ENCODE data around the gene SLC1A4. TPM values are rescaled to one million over a fixed set of nuclear protein-coding genes. Genes with fewer than 3 reads are reported as not detected.

SLC1A4 gene
- total RNA-seq, 2 donors from 2014 or later: 8.0 to 44.3 TPM

- H3K27ac Mint-ChIP-seq: no peak overlapping the region
- H3K4me3 Mint-ChIP-seq: no peak overlapping the region
- H3K27me3 Mint-ChIP-seq: peaks cover 4% of the 10 kb centered on the region
- peaks cover 31% of the 10 kb centered on the region for H3K4me1 Mint-ChIP-seq
- peak; percentile 5 for ATAC-seq (replicated peaks)
- H3K36me3 Mint-ChIP-seq (ENCODE audit: low read depth): no peaks in the 10 kb centered on the region
- H3K9me3 Mint-ChIP-seq: peaks cover 5% of the 10 kb centered on the region
Observed at GRCh38 chr2:65053199-65053598, 64.0 kb downstream of the SLC1A4 start.

GRCh38 chr2:65054749-65055421 is 65.7 kb downstream of the SLC1A4 start:
- Mint-ChIP-seq H3K4me3 (peak overlapping the region; percentile 94), H3K36me3 (ENCODE audit: low read depth) (no peaks in the 10 kb centered on the region), H3K27me3 (no peaks in the 10 kb centered on the region)

DNA sequence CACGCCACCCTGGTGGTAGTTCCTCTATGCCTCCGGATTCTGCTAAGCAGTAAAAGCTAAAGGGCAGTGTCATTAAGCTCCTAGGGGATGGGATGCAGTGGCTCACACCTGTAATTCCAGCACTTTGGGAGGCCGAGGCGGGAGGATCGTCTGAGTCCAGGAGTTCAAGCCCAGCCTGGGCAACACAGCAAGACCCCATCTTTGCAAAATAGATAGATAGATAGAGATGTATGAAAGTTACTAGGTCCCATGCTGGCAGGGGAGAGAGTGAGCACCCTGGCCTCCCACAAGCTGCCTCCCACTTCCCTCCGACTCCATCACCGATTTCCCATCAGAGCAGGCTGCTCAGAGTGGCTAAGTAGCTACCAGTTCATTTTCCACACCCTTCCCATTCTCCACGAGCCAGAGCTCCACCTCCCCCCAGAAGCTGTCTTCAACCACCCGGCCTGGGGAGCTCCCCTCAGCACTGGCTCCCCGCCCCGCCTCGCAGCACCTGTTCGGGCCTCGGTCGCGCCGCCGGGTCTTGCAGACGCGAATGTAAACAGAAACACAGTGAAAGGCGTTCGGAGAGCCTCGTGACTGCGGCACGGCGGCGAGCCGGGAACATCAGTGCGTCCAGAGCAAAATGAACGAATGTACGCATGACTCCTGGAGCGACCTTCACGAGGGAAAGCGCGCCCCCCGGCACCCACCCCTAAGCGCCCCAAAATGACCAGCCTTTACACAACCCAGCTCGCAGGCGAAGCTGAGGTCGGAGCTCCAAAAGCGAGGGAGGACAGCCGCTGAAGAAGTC is 66.4 kb downstream of the SLC1A4 start:
- Mint-ChIP-seq H3K4me1 (peaks cover 31% of the 10 kb centered on the region), H3K9me3 (no peaks in the 10 kb centered on the region), H3K27me3 (no peaks in the 10 kb centered on the region), H3K4me3 (peak overlapping the region; percentile 94), H3K36me3 (ENCODE audit: low read depth) (no peaks in the 10 kb centered on the region), H3K27ac (peak overlapping the region; percentile 33)
- peak; percentile 24 for ATAC-seq (replicated peaks)

More at GRCh38 chr2:65054749-65055421, 65.7 kb downstream of the SLC1A4 start:
- no peak for ATAC-seq (replicated peaks)
- peaks cover 31% of the 10 kb centered on the region for H3K4me1 Mint-ChIP-seq
- H3K27ac Mint-ChIP-seq: no peak overlapping the region
- H3K9me3 Mint-ChIP-seq: no peaks in the 10 kb centered on the region

GRCh38 chr2:65056215-65057053 is 67.2 kb downstream of the SLC1A4 start, which contains the start of gene CEP68:
CEP68 (plus strand) TSS chr2:65056416; CDS start chr2:65069445, 13,029 bp downstream.
- Mint-ChIP-seq H3K4me3 (peak within 1 kb of the TSS; percentile 94), H3K27ac (peak within 1 kb of the TSS; percentile 85), H3K36me3 (ENCODE audit: low read depth) (no peaks in the 10 kb centered on the region), H3K27me3 (no peaks in the 10 kb centered on the region), H3K4me1 (peaks cover 31% of the 10 kb centered on the region), H3K9me3 (no peaks in the 10 kb centered on the region)
- peak; percentile 96 for ATAC-seq (replicated peaks)

DNA sequence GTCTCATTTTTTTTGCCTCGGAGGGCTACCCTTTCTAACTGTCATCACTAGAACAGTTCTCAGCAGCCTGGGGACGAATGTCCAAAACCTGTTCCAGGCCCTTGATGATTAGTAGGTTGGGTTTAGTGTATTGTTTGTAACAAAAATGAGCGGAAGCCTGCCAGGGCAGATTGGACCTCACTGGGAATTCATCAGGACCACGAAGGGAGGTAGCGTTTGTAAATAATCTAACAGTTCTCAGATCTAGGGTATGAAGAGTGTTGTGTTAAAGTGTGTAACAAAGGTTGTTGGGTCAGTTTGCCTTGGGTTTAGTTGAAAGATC is 67.8 kb downstream of the SLC1A4 start:
- no peak for ATAC-seq (replicated peaks)
- Mint-ChIP-seq H3K4me1 (peaks cover 31% of the 10 kb centered on the region), H3K4me3 (peak overlapping the region; percentile 94), H3K9me3 (no peaks in the 10 kb centered on the region), H3K27me3 (no peaks in the 10 kb centered on the region), H3K27ac (peak overlapping the region; percentile 85), H3K36me3 (ENCODE audit: low read depth) (no peaks in the 10 kb centered on the region)

DNA sequence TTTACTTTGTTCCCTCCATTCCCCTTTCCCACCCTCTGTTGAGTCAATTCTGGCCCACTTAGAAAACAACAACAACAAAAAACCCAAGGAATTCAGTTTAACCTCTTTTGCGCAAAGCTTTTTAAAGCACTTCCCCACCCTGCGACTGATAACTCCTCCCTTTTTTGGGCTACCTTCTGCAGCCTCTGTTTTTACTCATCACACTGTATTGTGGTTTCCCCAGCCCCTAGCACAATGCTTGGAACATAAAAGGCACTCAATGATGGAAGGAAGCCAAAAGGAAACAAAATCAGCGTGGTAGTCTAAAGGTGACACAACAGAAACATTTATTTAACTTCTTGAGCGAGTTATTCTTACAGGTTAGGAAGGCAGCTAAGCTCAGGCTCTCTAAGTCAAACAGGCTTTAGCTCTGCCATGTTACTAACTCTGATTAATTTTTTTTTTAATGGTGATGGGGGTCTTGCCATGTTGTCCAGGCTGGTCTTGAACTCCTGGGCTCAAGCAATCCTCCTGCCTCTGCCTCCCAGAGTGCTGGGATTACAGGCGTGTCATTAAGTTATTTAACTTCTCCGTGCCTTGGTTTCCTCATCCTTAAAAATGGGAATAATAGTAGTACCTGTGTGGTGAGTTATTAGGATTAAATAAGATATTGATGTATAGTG is 68.3 kb downstream of the SLC1A4 start:
- no peaks in the 10 kb centered on the region for H3K36me3 Mint-ChIP-seq (ENCODE audit: low read depth)
- H3K27ac Mint-ChIP-seq: peak overlapping the region; percentile 85
- ATAC-seq (replicated peaks): peak; percentile 61
- no peaks in the 10 kb centered on the region for H3K9me3 Mint-ChIP-seq
- H3K27me3 Mint-ChIP-seq: no peaks in the 10 kb centered on the region
- H3K4me3 Mint-ChIP-seq: peak overlapping the region; percentile 94
- peaks cover 31% of the 10 kb centered on the region for H3K4me1 Mint-ChIP-seq

DNA sequence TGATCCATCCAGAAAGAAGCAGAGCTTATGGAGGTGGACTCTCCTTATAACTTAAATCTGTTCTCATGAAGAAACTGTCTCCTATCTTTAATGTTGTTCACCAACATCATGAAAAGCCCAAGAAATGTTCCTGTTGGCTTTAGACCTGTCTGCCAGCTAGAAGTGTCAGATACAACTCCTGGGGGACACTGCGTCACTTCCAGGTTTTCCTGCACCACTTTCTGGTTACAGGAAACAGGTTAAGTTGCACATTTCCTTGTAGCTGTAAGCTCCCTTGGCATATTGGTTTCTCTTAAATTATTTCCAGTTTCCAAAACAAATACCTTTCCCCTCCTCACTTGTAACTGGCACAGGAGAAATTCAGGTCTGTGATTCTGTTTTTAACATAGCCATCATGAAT is 69.9 kb downstream of the SLC1A4 start:
- Mint-ChIP-seq H3K4me3 (peak overlapping the region; percentile 94), H3K9me3 (no peaks in the 10 kb centered on the region), H3K36me3 (ENCODE audit: low read depth) (no peaks in the 10 kb centered on the region), H3K4me1 (peaks cover 23% of the 10 kb centered on the region), H3K27ac (no peak overlapping the region), H3K27me3 (no peaks in the 10 kb centered on the region)
- no peak for ATAC-seq (replicated peaks)

GRCh38 chr2:65061146-65061909 is 72.1 kb downstream of the SLC1A4 start:
- no peak overlapping the region for H3K4me3 Mint-ChIP-seq
- no peaks in the 10 kb centered on the region for H3K36me3 Mint-ChIP-seq (ENCODE audit: low read depth)
- H3K27ac Mint-ChIP-seq: no peak overlapping the region
- H3K27me3 Mint-ChIP-seq: no peaks in the 10 kb centered on the region
- no peak for ATAC-seq (replicated peaks)
- no peaks in the 10 kb centered on the region for H3K9me3 Mint-ChIP-seq
- H3K4me1 Mint-ChIP-seq: peaks cover 18% of the 10 kb centered on the region

- Mint-ChIP-seq H3K9me3 (no peaks in the 10 kb centered on the region), H3K27me3 (no peaks in the 10 kb centered on the region), H3K36me3 (ENCODE audit: low read depth) (no peaks in the 10 kb centered on the region), H3K27ac (no peak overlapping the region), H3K4me1 (peaks cover 17% of the 10 kb centered on the region), H3K4me3 (no peak overlapping the region)
- no peak for ATAC-seq (replicated peaks)
Observed at GRCh38 chr2:65061910-65062339, 72.7 kb downstream of the SLC1A4 start.

DNA sequence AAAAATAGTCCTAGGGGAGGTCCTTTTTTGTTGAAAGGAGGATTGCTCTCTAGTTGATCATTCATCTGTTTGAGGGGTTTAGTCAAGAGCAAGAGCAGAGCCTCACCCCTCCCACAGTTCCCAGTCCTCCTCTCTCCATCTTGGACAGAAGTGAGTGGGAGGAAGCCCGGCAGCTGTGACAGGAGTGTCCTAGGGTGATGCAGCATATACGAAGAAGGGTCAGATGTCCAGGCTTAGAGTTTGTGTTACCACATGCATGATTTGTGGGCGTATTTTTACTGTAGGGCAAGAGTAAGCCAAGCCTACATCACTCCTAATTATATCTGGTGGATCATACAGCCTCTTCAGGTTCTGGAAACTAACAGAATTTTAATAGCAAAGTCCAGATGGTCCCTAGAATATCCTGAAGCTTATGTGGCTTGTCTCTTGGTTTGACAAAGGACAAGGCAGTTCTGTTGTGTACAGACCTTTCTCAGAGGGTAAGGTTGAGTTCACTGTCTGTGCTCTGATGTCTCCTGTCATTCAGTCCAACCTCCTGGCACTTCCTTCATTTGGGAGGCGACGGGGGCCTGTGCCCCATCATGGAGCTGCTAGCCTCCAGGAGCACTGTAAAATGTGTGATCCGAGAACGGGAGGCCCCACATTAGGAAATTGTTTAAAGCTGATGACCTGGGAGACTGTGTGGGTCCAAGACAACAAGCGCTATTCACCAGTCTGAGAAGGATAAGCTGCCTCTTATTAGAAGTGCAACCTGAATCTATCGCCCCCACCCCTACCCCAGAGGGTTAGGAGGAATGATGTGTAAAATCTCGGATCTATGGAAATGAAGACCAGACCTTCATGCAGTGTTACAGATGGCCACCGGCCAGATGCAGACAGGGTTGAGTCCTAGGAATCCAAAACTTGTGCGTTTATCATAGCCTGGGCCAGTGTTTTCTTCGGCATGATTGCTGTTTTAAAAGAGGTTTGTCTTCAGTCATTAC is 73.9 kb downstream of the SLC1A4 start:
- no peaks in the 10 kb centered on the region for H3K27me3 Mint-ChIP-seq
- H3K36me3 Mint-ChIP-seq (ENCODE audit: low read depth): no peaks in the 10 kb centered on the region
- H3K9me3 Mint-ChIP-seq: no peaks in the 10 kb centered on the region
- H3K4me1 Mint-ChIP-seq: peaks cover 13% of the 10 kb centered on the region
- no peak overlapping the region for H3K4me3 Mint-ChIP-seq
- no peak for ATAC-seq (replicated peaks)
- H3K27ac Mint-ChIP-seq: no peak overlapping the region

GRCh38 chr2:65064728-65065552 is 75.7 kb downstream of the SLC1A4 start:
- peak overlapping the region; percentile 64 for H3K4me3 Mint-ChIP-seq
- no peaks in the 10 kb centered on the region for H3K9me3 Mint-ChIP-seq
- ATAC-seq (replicated peaks): peak; percentile 76
- H3K4me1 Mint-ChIP-seq: peaks cover 17% of the 10 kb centered on the region
- no peaks in the 10 kb centered on the region for H3K27me3 Mint-ChIP-seq
- H3K27ac Mint-ChIP-seq: peak overlapping the region; percentile 86
- no peaks in the 10 kb centered on the region for H3K36me3 Mint-ChIP-seq (ENCODE audit: low read depth)

Measured in activated T-helper 17 cell treated with anti-CD3 and anti-CD28 coated beads, Interleukin-2, amount 50 U/mL, for 72 hours (primary cell).